Measurements from ENCODE around the gene CDH23. TPM values are rescaled to one million over a fixed set of nuclear protein-coding genes. Genes with fewer than 3 reads are reported as not detected.

Gene CDH23
- total and polyA plus RNA-seq, 8 donors = 1.8 to 22.8 (median 3.0) TPM

- Histone ChIP-seq H3K36me3 (no peaks in the 10 kb centered on the region), H3K27ac (no peak overlapping the region), H3K4me1 (no peaks in the 10 kb centered on the region), H3K27me3 (peaks cover 0 to 8% of the 10 kb centered on the region in 2 donors), H3K4me3 (no peak overlapping the region), H3K9me3 (no peaks in the 10 kb centered on the region)
- intact Hi-C loops (cut with DNase I) = no loop called here
- DNase-seq (no peak), ATAC-seq (no peak)
- no peak for TF ChIP-seq CTCF (IDR thresholded peaks at IDR 0.05)
Observed at GRCh38 chr10:71578069-71578468, 181.3 kb downstream of the CDH23 start.

DNA sequence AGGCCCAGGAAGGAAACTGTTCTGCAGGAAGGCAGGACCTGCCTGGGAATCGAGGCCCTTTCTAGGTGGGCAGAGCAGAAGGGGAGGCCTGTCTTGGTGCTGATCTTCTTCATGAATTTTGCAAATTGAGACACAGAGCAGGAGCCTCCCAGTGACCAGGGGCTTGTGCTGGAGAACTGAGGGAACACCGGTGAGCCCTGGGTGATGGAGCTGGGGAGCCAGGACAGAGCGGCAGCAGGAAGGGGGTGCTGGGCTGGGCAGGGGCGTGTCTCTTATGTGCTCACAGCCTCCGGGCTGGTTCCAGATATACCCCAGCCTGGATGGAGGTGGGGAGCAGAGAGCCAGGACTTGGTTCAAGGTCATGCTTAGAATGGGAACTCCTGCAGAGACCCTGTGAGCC, 182.9 kb downstream of the CDH23 start:
- ATAC-seq (no peak), DNase-seq (no peak)
- H3K9me3 ChIP-seq = no peaks in the 10 kb centered on the region
- no peaks in the 10 kb centered on the region for H3K36me3 ChIP-seq
- H3K4me1 ChIP-seq = no peaks in the 10 kb centered on the region
- no peak overlapping the region for H3K27ac ChIP-seq
- H3K4me3 ChIP-seq = no peak overlapping the region
- intact Hi-C loops (cut with DNase I) = no loop called here
- H3K27me3 ChIP-seq = peaks cover 0 to 8% of the 10 kb centered on the region in 2 donors
- TF ChIP-seq CTCF (IDR thresholded peaks at IDR 0.05) = no peak

GRCh38 chr10:71580415-71580814, 183.7 kb downstream of the CDH23 start:
- peaks cover 0 to 8% of the 10 kb centered on the region in 2 donors for H3K27me3 ChIP-seq
- H3K36me3 ChIP-seq = no peaks in the 10 kb centered on the region
- intact Hi-C loops (cut with DNase I) = no loop called here
- no peak overlapping the region for H3K27ac ChIP-seq
- DNase-seq (no peak), ATAC-seq (no peak)
- no peaks in the 10 kb centered on the region for H3K4me1 ChIP-seq
- no peak for TF ChIP-seq CTCF (IDR thresholded peaks at IDR 0.05)
- no peaks in the 10 kb centered on the region for H3K9me3 ChIP-seq
- H3K4me3 ChIP-seq = no peak overlapping the region

GRCh38 chr10:71580926-71581325, 184.2 kb downstream of the CDH23 start:
- H3K27me3 ChIP-seq = peaks cover 0 to 8% of the 10 kb centered on the region in 2 donors
- no peak for ATAC-seq
- DNase-seq = no peak
- H3K36me3 ChIP-seq = no peaks in the 10 kb centered on the region
- no peak overlapping the region for H3K27ac ChIP-seq
- no peaks in the 10 kb centered on the region for H3K4me1 ChIP-seq
- intact Hi-C loops (cut with DNase I) = no loop called here
- H3K9me3 ChIP-seq = no peaks in the 10 kb centered on the region
- no peak overlapping the region for H3K4me3 ChIP-seq
- TF ChIP-seq CTCF (IDR thresholded peaks at IDR 0.05) = no peak

- TF ChIP-seq CTCF (IDR thresholded peaks at IDR 0.05) = no peak
- no peak for DNase-seq
- H3K27me3 ChIP-seq = peaks cover 0 to 8% of the 10 kb centered on the region in 2 donors
- ATAC-seq = no peak
- intact Hi-C loops (cut with DNase I) = no loop called here
- no peak overlapping the region for H3K27ac ChIP-seq
- no peaks in the 10 kb centered on the region for H3K4me1 ChIP-seq
- H3K9me3 ChIP-seq = no peaks in the 10 kb centered on the region
- H3K4me3 ChIP-seq = no peak overlapping the region
- H3K36me3 ChIP-seq = no peaks in the 10 kb centered on the region
Observed at GRCh38 chr10:71581376-71581775, 184.7 kb downstream of the CDH23 start.
